Tibial nerve (tissue), 4 donors: ENCODE measurements around the gene MPZL1. TPM values are rescaled to one million over a fixed set of nuclear protein-coding genes. Genes with fewer than 3 reads are reported as not detected.

Experiments
- DNase-seq, 2 donors: peaks; one replicate each; pipeline ENCODE4 v3.0.0-alpha.2; 2019; ENCODE audit warnings: low spot score in 2 of 2
- H3K27ac ChIP-seq, 4 donors: fragments of 200-600 bp; sonication (generic) in 3 of 4; one replicate each; pipeline ENCODE4 v1.5.1; 2017 to 2019; ENCODE audit warnings: mild to moderate bottlenecking in 1 of 4
- H3K27me3 ChIP-seq, 2 donors: fragments of 200-600 bp; sonication (generic) in 1 of 2; one replicate each; pipeline versions ENCODE4 v1.5.1 to v1.6.0; 2017 to 2019
- H3K36me3 ChIP-seq, 3 donors: fragments of 200-600 bp; sonication (generic); one replicate each; pipeline ENCODE4 v1.5.1; 2018 to 2019
- H3K4me1 ChIP-seq, 4 donors: fragments of 200-600 bp; sonication (generic) in 3 of 4; one replicate each; pipeline ENCODE4 v1.5.1; 2017 to 2019
- H3K4me3 ChIP-seq, 4 donors: fragments of 200-600 bp; sonication (generic) in 3 of 4; one replicate each; pipeline ENCODE4 v1.5.1; 2017 to 2019; ENCODE audit warnings: mild to moderate bottlenecking in 1 of 4, moderate library complexity in 1 of 4
- H3K9me3 ChIP-seq, 4 donors: fragments of 200-600 bp; sonication (generic) in 3 of 4; one replicate each; pipeline ENCODE4 v1.5.1; 2017 to 2019
- CTCF ChIP-seq, 5 experiments: fragments of 200-600 bp in 3 of 5; fragments of 450-650 bp in 2 of 5; sonication (generic) in 3 of 5; IDR thresholded peaks; one replicate each; pipeline ENCODE4 v1.5.1; 2016 to 2019; ENCODE audit warnings: antibody characterized with exemption in 5 of 5, mild to moderate bottlenecking in 3 of 5, moderate library complexity in 2 of 5
- EP300 ChIP-seq, 2 donors: sonication (generic); formaldehyde crosslinking; IDR thresholded peaks; one replicate each; pipeline ENCODE4 v1.6.1; 2017; ENCODE audit warnings: antibody characterized with exemption in 2 of 2, mild to moderate bottlenecking in 1 of 2
- POLR2A ChIP-seq, 2 donors: fragments of 450-650 bp; IDR thresholded peaks; one replicate each; pipeline ENCODE4 v1.6.1; 2017; ENCODE audit warnings: antibody characterized with exemption in 2 of 2, mild to moderate bottlenecking in 2 of 2, moderate library complexity in 2 of 2
- WGBS, 2 donors: methylation state at CpG; one replicate each; pipeline ENCODE4 v1.1.5; 2018; 5-methylcytosine and 5-hydroxymethylcytosine counted together
- total RNA-seq, 4 donors: library from RNA; depleted of rRNA; stranded (reverse); fragments of >200 nt; gene quantifications; one replicate each; pipeline ENCODE4 v1.1.0, GENCODE V29; 2016

MPZL1 gene
- total RNA-seq, 4 donors from 2014 or later: 50.1 to 76.0 (median 71.7) TPM

GRCh38 chr1:167746013-167746672 is 24.4 kb downstream of the MPZL1 start:
- TF ChIP-seq CTCF (IDR thresholded peaks at IDR 0.05) (no peak), POLR2A (IDR thresholded peaks at IDR 0.05) (no peak), EP300 (IDR thresholded peaks at IDR 0.05) (no peak)
- WGBS, 2 donors: 60 to 80% methylated on average over 5 of the region's 5 CpGs
- peaks cover 0 to 20% (median 0%) of the 10 kb centered on the region in 4 donors for H3K4me1 ChIP-seq
- H3K27ac ChIP-seq: no peak overlapping the region
- no peaks in the 10 kb centered on the region for H3K9me3 ChIP-seq
- H3K4me3 ChIP-seq: no peak overlapping the region
- H3K36me3 ChIP-seq: no peaks in the 10 kb centered on the region
- H3K27me3 ChIP-seq: no peaks in the 10 kb centered on the region
- DNase-seq: no peak

GRCh38 chr1:167746988-167747655 is 25.3 kb downstream of the MPZL1 start:
- Histone ChIP-seq H3K4me3 (no peak overlapping the region), H3K9me3 (no peaks in the 10 kb centered on the region), H3K27ac (no peak overlapping the region), H3K27me3 (no peaks in the 10 kb centered on the region), H3K4me1 (peaks cover 0 to 26% (median 0%) of the 10 kb centered on the region in 4 donors), H3K36me3 (no peaks in the 10 kb centered on the region)
- DNase-seq: no peak
- TF ChIP-seq POLR2A (IDR thresholded peaks at IDR 0.05): no peak
- no peak for TF ChIP-seq EP300 (IDR thresholded peaks at IDR 0.05)
- no peak for TF ChIP-seq CTCF (IDR thresholded peaks at IDR 0.05)
- WGBS, 2 donors: 81 to 85% methylated on average over 7 of the region's 7 CpGs

GRCh38 chr1:167747988-167748387 is 26.2 kb downstream of the MPZL1 start:
- H3K4me3 ChIP-seq: no peak overlapping the region
- no peak overlapping the region for H3K27ac ChIP-seq
- no peak for DNase-seq
- H3K36me3 ChIP-seq: no peaks in the 10 kb centered on the region
- no peaks in the 10 kb centered on the region for H3K27me3 ChIP-seq
- no peak for TF ChIP-seq POLR2A (IDR thresholded peaks at IDR 0.05)
- TF ChIP-seq CTCF (IDR thresholded peaks at IDR 0.05): no peak
- no peak for TF ChIP-seq EP300 (IDR thresholded peaks at IDR 0.05)
- WGBS, 2 donors: 91 to 97% methylated on average over 1 of the region's 1 CpG
- no peaks in the 10 kb centered on the region for H3K9me3 ChIP-seq
- peaks cover 0 to 35% (median 3%) of the 10 kb centered on the region in 4 donors for H3K4me1 ChIP-seq

- no peaks in the 10 kb centered on the region for H3K9me3 ChIP-seq
- no peak overlapping the region for H3K27ac ChIP-seq
- H3K36me3 ChIP-seq: no peaks in the 10 kb centered on the region
- peaks cover 0 to 44% (median 4%) of the 10 kb centered on the region in 4 donors for H3K4me1 ChIP-seq
- no peak overlapping the region for H3K4me3 ChIP-seq
- no peak for TF ChIP-seq POLR2A (IDR thresholded peaks at IDR 0.05)
- no peak for TF ChIP-seq EP300 (IDR thresholded peaks at IDR 0.05)
- DNase-seq: no peak
- H3K27me3 ChIP-seq: no peaks in the 10 kb centered on the region
These were observed 27.1 kb downstream of the MPZL1 start for GRCh38 chr1:167748906-167749305.

- no peak for TF ChIP-seq EP300 (IDR thresholded peaks at IDR 0.05)
- TF ChIP-seq POLR2A (IDR thresholded peaks at IDR 0.05): no peak
- TF ChIP-seq CTCF (IDR thresholded peaks at IDR 0.05): no peak
- Histone ChIP-seq H3K36me3 (no peaks in the 10 kb centered on the region), H3K9me3 (no peaks in the 10 kb centered on the region), H3K27ac (no peak overlapping the region), H3K27me3 (no peaks in the 10 kb centered on the region), H3K4me1 (peaks cover 0 to 45% (median 4%) of the 10 kb centered on the region in 4 donors), H3K4me3 (no peak overlapping the region)
- no peak for DNase-seq
- 55 to 74% methylated on average over 2 of the region's 2 CpGs for WGBS, 2 donors
These were observed 28.0 kb downstream of the MPZL1 start for GRCh38 chr1:167749741-167750140.
